Mammary epithelial cell (primary cell): ENCODE data around the gene RAB33B.

Experiments
- EZH2 ChIP-seq: IDR thresholded peaks from 2 replicates; pipeline ENCODE4 v1.6.1; 2012; ENCODE audit warnings: low read length, inconsistent platforms, borderline replicate concordance
- TF ChIP-seq, protein P1 (sequence below), 2 donors: IDR thresholded peaks in 1 of 2; conservative IDR thresholded peaks in 1 of 2; 2 replicates each; pipeline ENCODE4 v1.5.1; 2011 to 2012; ENCODE audit warnings: inconsistent platforms in 2 of 2, low read length in 2 of 2, mild to moderate bottlenecking in 2 of 2, control low read depth in 1 of 2, low read depth in 1 of 2; ENCODE audit not compliant: insufficient read depth in 1 of 2; ENCODE audit errors: extremely low read depth in 1 of 2

DNA sequence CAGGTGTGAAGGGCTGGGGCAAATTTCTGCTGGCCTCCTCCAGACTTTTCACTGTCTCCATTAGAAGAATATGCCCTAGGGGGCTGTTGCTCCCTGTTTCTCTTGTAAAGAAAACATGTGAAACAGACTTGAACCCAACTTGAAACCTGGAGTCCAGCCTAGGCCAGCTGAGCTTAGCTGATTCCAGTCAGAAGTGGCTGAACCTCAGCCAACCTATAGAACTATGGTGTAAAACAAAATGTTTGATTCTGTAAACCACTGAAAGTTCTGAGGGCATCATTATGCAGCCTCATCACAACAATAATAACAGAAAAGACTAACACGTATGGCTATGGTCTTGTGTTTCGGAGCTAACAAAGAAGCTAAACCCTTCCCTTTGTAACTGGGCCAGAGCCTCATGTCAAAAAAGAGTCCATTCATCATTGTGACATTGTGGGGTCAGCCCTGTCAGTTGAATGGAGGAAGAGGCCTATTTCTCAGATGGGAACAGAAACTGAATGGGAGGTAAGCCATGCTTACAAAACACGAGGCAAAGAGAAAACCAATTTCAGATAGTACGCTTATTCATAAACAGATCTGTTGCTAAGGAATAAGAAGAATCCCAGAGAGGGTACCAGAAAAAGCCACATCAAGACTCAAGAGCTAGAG is 68.0 kb downstream of the RAB33B start:
- TF ChIP-seq, protein P1, sequence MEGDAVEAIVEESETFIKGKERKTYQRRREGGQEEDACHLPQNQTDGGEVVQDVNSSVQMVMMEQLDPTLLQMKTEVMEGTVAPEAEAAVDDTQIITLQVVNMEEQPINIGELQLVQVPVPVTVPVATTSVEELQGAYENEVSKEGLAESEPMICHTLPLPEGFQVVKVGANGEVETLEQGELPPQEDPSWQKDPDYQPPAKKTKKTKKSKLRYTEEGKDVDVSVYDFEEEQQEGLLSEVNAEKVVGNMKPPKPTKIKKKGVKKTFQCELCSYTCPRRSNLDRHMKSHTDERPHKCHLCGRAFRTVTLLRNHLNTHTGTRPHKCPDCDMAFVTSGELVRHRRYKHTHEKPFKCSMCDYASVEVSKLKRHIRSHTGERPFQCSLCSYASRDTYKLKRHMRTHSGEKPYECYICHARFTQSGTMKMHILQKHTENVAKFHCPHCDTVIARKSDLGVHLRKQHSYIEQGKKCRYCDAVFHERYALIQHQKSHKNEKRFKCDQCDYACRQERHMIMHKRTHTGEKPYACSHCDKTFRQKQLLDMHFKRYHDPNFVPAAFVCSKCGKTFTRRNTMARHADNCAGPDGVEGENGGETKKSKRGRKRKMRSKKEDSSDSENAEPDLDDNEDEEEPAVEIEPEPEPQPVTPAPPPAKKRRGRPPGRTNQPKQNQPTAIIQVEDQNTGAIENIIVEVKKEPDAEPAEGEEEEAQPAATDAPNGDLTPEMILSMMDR (conservative IDR thresholded peaks at IDR 0.05 in 1 of 2, IDR thresholded peaks at IDR 0.05 in 1 of 2; ENCODE audit: extremely low read depth in 1 of 2, insufficient read depth in 1 of 2, low read depth in 1 of 2, low read length in 2 of 2): no peak
- TF ChIP-seq EZH2: no peak
